ENCODE results near the gene PFN1.

GRCh38 chr17:4942760-4943508 is 5.4 kb downstream of the PFN1 start:
- TF ChIP-seq SUZ12 (IDR thresholded peaks at IDR 0.05; ENCODE audit: unreplicated experiment) (no peak), CEBPB (IDR thresholded peaks at IDR 0.05; ENCODE audit: borderline replicate concordance in 1 of 2, low read depth in 2 of 2, low read length in 2 of 2) (no peak), ZNF274 (IDR thresholded peaks at IDR 0.05; ENCODE audit: insufficient read depth, insufficient read length) (no peak), SRF (IDR thresholded peaks at IDR 0.05; ENCODE audit: low read depth in 2 of 2, low read length in 2 of 2) (no peak)
- TF ChIP-seq, protein P1, sequence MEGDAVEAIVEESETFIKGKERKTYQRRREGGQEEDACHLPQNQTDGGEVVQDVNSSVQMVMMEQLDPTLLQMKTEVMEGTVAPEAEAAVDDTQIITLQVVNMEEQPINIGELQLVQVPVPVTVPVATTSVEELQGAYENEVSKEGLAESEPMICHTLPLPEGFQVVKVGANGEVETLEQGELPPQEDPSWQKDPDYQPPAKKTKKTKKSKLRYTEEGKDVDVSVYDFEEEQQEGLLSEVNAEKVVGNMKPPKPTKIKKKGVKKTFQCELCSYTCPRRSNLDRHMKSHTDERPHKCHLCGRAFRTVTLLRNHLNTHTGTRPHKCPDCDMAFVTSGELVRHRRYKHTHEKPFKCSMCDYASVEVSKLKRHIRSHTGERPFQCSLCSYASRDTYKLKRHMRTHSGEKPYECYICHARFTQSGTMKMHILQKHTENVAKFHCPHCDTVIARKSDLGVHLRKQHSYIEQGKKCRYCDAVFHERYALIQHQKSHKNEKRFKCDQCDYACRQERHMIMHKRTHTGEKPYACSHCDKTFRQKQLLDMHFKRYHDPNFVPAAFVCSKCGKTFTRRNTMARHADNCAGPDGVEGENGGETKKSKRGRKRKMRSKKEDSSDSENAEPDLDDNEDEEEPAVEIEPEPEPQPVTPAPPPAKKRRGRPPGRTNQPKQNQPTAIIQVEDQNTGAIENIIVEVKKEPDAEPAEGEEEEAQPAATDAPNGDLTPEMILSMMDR (IDR thresholded peaks at IDR 0.05 in 2 of 3, conservative IDR thresholded peaks at IDR 0.05 in 1 of 3; ENCODE audit: control insufficient read depth in 2 of 3, extremely low read depth in 1 of 3, insufficient read depth in 1 of 3, low read depth in 3 of 3, low read length in 3 of 3), result no peak
- TF ChIP-seq, protein P2, sequence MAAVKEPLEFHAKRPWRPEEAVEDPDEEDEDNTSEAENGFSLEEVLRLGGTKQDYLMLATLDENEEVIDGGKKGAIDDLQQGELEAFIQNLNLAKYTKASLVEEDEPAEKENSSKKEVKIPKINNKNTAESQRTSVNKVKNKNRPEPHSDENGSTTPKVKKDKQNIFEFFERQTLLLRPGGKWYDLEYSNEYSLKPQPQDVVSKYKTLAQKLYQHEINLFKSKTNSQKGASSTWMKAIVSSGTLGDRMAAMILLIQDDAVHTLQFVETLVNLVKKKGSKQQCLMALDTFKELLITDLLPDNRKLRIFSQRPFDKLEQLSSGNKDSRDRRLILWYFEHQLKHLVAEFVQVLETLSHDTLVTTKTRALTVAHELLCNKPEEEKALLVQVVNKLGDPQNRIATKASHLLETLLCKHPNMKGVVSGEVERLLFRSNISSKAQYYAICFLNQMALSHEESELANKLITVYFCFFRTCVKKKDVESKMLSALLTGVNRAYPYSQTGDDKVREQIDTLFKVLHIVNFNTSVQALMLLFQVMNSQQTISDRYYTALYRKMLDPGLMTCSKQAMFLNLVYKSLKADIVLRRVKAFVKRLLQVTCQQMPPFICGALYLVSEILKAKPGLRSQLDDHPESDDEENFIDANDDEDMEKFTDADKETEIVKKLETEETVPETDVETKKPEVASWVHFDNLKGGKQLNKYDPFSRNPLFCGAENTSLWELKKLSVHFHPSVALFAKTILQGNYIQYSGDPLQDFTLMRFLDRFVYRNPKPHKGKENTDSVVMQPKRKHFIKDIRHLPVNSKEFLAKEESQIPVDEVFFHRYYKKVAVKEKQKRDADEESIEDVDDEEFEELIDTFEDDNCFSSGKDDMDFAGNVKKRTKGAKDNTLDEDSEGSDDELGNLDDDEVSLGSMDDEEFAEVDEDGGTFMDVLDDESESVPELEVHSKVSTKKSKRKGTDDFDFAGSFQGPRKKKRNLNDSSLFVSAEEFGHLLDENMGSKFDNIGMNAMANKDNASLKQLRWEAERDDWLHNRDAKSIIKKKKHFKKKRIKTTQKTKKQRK (IDR thresholded peaks at IDR 0.05; ENCODE audit: low read depth, low read length), result no peak

All from GM12878 (cell line).